Loucy (cell line): Measurements from ENCODE around the gene OXTR.

Experiments
- H2AFZ ChIP-seq: fragments of 200-600 bp; sonication (generic); 2 replicates; pipeline ENCODE4 v1.6.0; 2016; ENCODE audit warnings: antibody characterized with exemption, mild to moderate bottlenecking, low read length, moderate library complexity
- H3F3A ChIP-seq: fragments of 200-600 bp; 2 replicates; pipeline ENCODE4 v1.6.0; 2016; ENCODE audit warnings: antibody characterized with exemption, low read depth, mild to moderate bottlenecking
- H3K27me3 ChIP-seq: fragments of 200-600 bp; sonication (generic); 2 replicates; pipeline ENCODE4 v1.6.1; 2014; ENCODE audit warnings: low read length, mild to moderate bottlenecking; ENCODE audit not compliant: insufficient read depth, poor library complexity, severe bottlenecking
- H3K36me3 ChIP-seq: fragments of 200-600 bp; sonication (generic); 2 replicates; pipeline ENCODE4 v1.6.1; 2016; ENCODE audit warnings: low read length; ENCODE audit not compliant: insufficient read depth
- H3K4me1 ChIP-seq: fragments of 200-600 bp; sonication (generic); 2 replicates; pipeline ENCODE4 v1.5.1; 2014; ENCODE audit warnings: low read length, mild to moderate bottlenecking; ENCODE audit not compliant: insufficient read depth, poor library complexity, severe bottlenecking
- H3K4me2 ChIP-seq: fragments of 200-600 bp; sonication (generic); 2 replicates; pipeline ENCODE4 v1.6.0; 2014; ENCODE audit warnings: antibody characterized with exemption, low read length, low read depth, mild to moderate bottlenecking; ENCODE audit not compliant: poor library complexity, severe bottlenecking
- H3K4me3 ChIP-seq: fragments of 200-600 bp; sonication (generic); 2 replicates; pipeline ENCODE4 v1.5.1; 2014; ENCODE audit warnings: low read length, mild to moderate bottlenecking, mixed read lengths; ENCODE audit not compliant: poor library complexity, severe bottlenecking
- H3K79me2 ChIP-seq: fragments of 200-600 bp; sonication (generic); 2 replicates; pipeline ENCODE4 v1.6.1; 2014; ENCODE audit warnings: low read length; ENCODE audit not compliant: insufficient read depth
- H3K9ac ChIP-seq: fragments of 200-600 bp; sonication (generic); 2 replicates; pipeline ENCODE4 v1.6.0; 2014; ENCODE audit warnings: mild to moderate bottlenecking, low read depth, low read length, moderate library complexity; ENCODE audit not compliant: poor library complexity, severe bottlenecking
- H3K9me2 ChIP-seq: fragments of 200-600 bp; sonication (generic); replicated peaks from 2 replicates; pipeline ENCODE4 v1.6.1; 2016; ENCODE audit warnings: low read depth, low read length, mixed read lengths
- H3K9me3 ChIP-seq: fragments of 200-600 bp; sonication (generic); 2 replicates; pipeline ENCODE4 v1.6.1; 2014; ENCODE audit warnings: mild to moderate bottlenecking, antibody characterized with exemption, low read length, low read depth; ENCODE audit not compliant: insufficient read depth
- H4K20me1 ChIP-seq: fragments of 200-600 bp; sonication (generic); 2 replicates; pipeline ENCODE4 v1.6.0; 2014; ENCODE audit warnings: antibody characterized with exemption, low read length, mild to moderate bottlenecking; ENCODE audit not compliant: insufficient read depth, poor library complexity, severe bottlenecking
- CTCF ChIP-seq: fragments of 200-600 bp; sonication (generic); conservative IDR thresholded peaks from 2 replicates; pipeline ENCODE4 v1.5.1; 2014; ENCODE audit warnings: mild to moderate bottlenecking, antibody characterized with exemption, low read length
- EZH2phosphoT487 ChIP-seq: fragments of 200-600 bp; IDR thresholded peaks from 2 replicates; pipeline ENCODE4 v1.6.1; 2018; ENCODE audit warnings: antibody characterized with exemption, mild to moderate bottlenecking, moderate library complexity, borderline replicate concordance

The OXTR gene

DNA sequence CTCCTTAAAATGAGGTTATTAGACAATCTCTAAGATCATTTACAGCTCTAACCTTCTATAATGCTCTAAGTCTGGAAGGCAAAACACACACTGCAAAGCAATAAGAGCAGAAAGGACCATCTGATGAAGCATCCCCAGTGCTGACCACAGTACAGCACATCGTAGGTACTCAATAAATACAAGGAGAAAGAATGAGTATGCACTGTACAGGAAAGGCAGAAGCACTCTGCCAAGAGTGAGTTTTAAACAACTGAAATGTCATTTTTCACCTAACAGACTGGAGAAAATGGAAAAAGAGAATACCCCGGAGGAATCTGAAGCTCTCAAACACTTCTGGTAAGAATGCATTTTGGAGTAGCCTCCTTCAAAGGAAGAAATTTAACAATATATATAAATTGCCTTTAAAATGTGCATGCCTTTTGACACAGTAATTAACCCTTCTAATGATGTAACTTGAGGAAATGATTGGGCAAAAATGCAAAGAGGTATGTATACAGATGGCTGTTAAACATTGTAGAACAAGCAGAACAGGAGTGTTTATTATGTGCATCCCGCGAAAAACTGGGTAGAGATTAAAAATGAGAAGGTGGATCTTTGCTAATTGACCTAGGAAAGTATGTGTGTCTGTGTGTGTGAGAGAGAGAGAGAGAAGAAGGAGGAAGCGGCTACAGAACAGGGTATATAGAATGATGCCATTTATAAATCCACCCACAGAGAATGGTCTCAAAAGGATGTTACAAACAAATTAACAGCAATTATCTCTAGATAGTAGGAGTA, 8.0 kb upstream of the OXTR start:
- Histone ChIP-seq H3F3A (no peaks in the 10 kb centered on the region), H3K9ac (no peak overlapping the region), H2AFZ (no peak overlapping the region), H3K27me3 (no peaks in the 10 kb centered on the region), H4K20me1 (no peaks in the 10 kb centered on the region), H3K9me3 (no peaks in the 10 kb centered on the region), H3K36me3 (no peaks in the 10 kb centered on the region), H3K4me3 (no peak overlapping the region), H3K4me1 (no peaks in the 10 kb centered on the region), H3K4me2 (no peak overlapping the region), H3K9me2 (no peaks in the 10 kb centered on the region), H3K79me2 (no peaks in the 10 kb centered on the region)
- TF ChIP-seq EZH2phosphoT487 (no peak), CTCF (no peak)

- no peaks in the 10 kb centered on the region for H3K9me2 ChIP-seq
- H3K4me1 ChIP-seq, result no peaks in the 10 kb centered on the region
- no peaks in the 10 kb centered on the region for H3K27me3 ChIP-seq
- no peaks in the 10 kb centered on the region for H3K9me3 ChIP-seq
- no peaks in the 10 kb centered on the region for H3K79me2 ChIP-seq
- H3K36me3 ChIP-seq, result no peaks in the 10 kb centered on the region
- no peak for TF ChIP-seq EZH2phosphoT487
- H3K4me3 ChIP-seq, result no peak overlapping the region
- H3K9ac ChIP-seq, result no peak overlapping the region
- H2AFZ ChIP-seq, result no peak overlapping the region
- H3F3A ChIP-seq, result no peaks in the 10 kb centered on the region
- no peaks in the 10 kb centered on the region for H4K20me1 ChIP-seq
- H3K4me2 ChIP-seq, result no peak overlapping the region
These were observed 7.0 kb upstream of the OXTR start for GRCh38 chr3:8776406-8776805.

GRCh38 chr3:8775602-8776001, 6.2 kb upstream of the OXTR start:
- Histone ChIP-seq H3K27me3 (no peaks in the 10 kb centered on the region), H3K79me2 (no peaks in the 10 kb centered on the region), H2AFZ (no peak overlapping the region), H3K9me2 (no peaks in the 10 kb centered on the region), H3K4me1 (no peaks in the 10 kb centered on the region), H3K9ac (no peak overlapping the region), H3K36me3 (no peaks in the 10 kb centered on the region), H4K20me1 (no peaks in the 10 kb centered on the region), H3K4me2 (no peak overlapping the region), H3K9me3 (no peaks in the 10 kb centered on the region), H3F3A (no peaks in the 10 kb centered on the region), H3K4me3 (no peak overlapping the region)
- TF ChIP-seq CTCF, result no peak
- TF ChIP-seq EZH2phosphoT487, result no peak

DNA sequence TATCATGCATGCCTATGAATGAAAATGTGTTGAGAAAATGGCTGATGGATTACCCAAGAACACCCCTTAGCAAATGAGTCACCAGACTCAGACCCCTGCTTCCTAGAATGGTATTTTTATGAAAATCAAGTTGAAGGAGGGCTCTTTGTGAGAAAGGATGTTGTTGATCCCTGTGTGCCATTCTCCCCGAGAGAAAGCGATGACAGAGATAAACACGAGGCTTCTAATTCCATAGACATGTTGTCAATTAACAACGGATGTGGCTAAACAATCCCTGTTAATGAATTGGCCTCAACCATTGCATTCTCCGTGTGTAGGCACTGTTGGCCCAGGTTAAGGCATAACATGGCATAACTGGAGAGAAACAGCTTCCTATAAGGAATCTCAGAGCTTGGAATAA, 5.8 kb upstream of the OXTR start:
- Histone ChIP-seq H3K4me2 (no peak overlapping the region), H3K9me3 (no peaks in the 10 kb centered on the region), H4K20me1 (no peaks in the 10 kb centered on the region), H3K9me2 (no peaks in the 10 kb centered on the region), H3K4me1 (no peaks in the 10 kb centered on the region), H3K36me3 (no peaks in the 10 kb centered on the region), H3K79me2 (no peaks in the 10 kb centered on the region), H3K27me3 (no peaks in the 10 kb centered on the region), H2AFZ (no peak overlapping the region), H3K4me3 (no peak overlapping the region), H3F3A (no peaks in the 10 kb centered on the region), H3K9ac (no peak overlapping the region)
- no peak for TF ChIP-seq EZH2phosphoT487
- no peak for TF ChIP-seq CTCF
